Activated naive CD4-positive, alpha-beta T cell treated with anti-CD3 and anti-CD28 coated beads, Interleukin-2, amount 50 U/mL, for 72 hours (primary cell): ENCODE results near the gene FAM186B. TPM values are rescaled to one million over a fixed set of nuclear protein-coding genes. Genes with fewer than 3 reads are reported as not detected.
"Not testable (repeated sequence)": the region's sequence is repeated elsewhere in the genome, so short reads cannot be mapped to it uniquely, and the experiment has no call there.

Experiments
- ATAC-seq, 2 donors: fragments of 150-1000 bp; cut with Tn5 transposase; 2 replicates each; pipeline ENCODE4 v1.10.0; 2021; ENCODE audit warnings: mild to moderate bottlenecking in 2 of 2, moderate library complexity in 2 of 2
- DNase-seq, 2 donors: peaks; one replicate each; pipeline ENCODE4 v3.0.0; 2021 to 2022; ENCODE audit warnings: low spot score in 2 of 2
- H3K27ac Mint-ChIP-seq, 2 donors: one replicate each; pipeline ENCODE4 v1.8.0; 2022; ENCODE audit warnings: mild to moderate bottlenecking in 2 of 2, mixed read lengths in 2 of 2
- H3K36me3 Mint-ChIP-seq, 2 donors: one replicate each; pipeline ENCODE4 v1.8.0; 2022; ENCODE audit warnings: mixed read lengths in 2 of 2
- H3K9me3 Mint-ChIP-seq, 2 donors: one replicate each; pipeline ENCODE4 v1.8.0; 2022; ENCODE audit warnings: mixed read lengths in 2 of 2
- total RNA-seq, 2 donors: library from RNA; stranded (reverse); gene quantifications; one replicate each; pipeline ENCODE4 v1.2.3, GENCODE V29; 2022

The FAM186B gene
- total RNA-seq, 2 donors from 2014 or later, result 0.16 to 0.18 TPM

GRCh38 chr12:49622501-49623141, 17.2 kb upstream of the FAM186B start:
- ATAC-seq (peak; percentile 61 to 77), DNase-seq (peak; percentile 57 to 73)
- Mint-ChIP-seq H3K9me3 (no peaks in the 10 kb centered on the region), H3K27ac (peak overlapping the region; percentile 77 to 84), H3K36me3 (no peaks in the 10 kb centered on the region)

- Mint-ChIP-seq H3K27ac (peak overlapping the region in 1 of 2 donors; percentile 84), H3K36me3 (no peaks in the 10 kb centered on the region), H3K9me3 (no peaks in the 10 kb centered on the region)
- DNase-seq (no peak), ATAC-seq (no peak)
Observed at GRCh38 chr12:49621651-49622500, 16.4 kb upstream of the FAM186B start.

- Mint-ChIP-seq H3K36me3 (no peaks in the 10 kb centered on the region), H3K27ac (no peak overlapping the region), H3K9me3 (peaks cover 0 to 3% of the 10 kb centered on the region in 2 donors)
- DNase-seq (no peak), ATAC-seq (no peak)
Observed at GRCh38 chr12:49619286-49619685, 13.8 kb upstream of the FAM186B start.

GRCh38 chr12:49618576-49618975, 13.1 kb upstream of the FAM186B start:
- no peak for ATAC-seq
- no peaks in the 10 kb centered on the region for H3K36me3 Mint-ChIP-seq
- DNase-seq, result no peak

GRCh38 chr12:49616533-49617219, 11.2 kb upstream of the FAM186B start:
- H3K36me3 Mint-ChIP-seq, result no peaks in the 10 kb centered on the region
- ATAC-seq (no peak), DNase-seq (no peak)
- no peak overlapping the region for H3K27ac Mint-ChIP-seq
- peaks cover 0 to 4% of the 10 kb centered on the region in 2 donors for H3K9me3 Mint-ChIP-seq

More at GRCh38 chr12:49618576-49618975, 13.1 kb upstream of the FAM186B start:
- Mint-ChIP-seq H3K27ac (no peak overlapping the region), H3K9me3 (peaks cover 0 to 4% of the 10 kb centered on the region in 2 donors)

- Mint-ChIP-seq H3K36me3 (no peaks in the 10 kb centered on the region), H3K27ac (no peak overlapping the region), H3K9me3 (peaks cover 0 to 4% of the 10 kb centered on the region in 2 donors)
- no peak for DNase-seq
- ATAC-seq, result no peak
Observed at GRCh38 chr12:49615725-49616124, 10.3 kb upstream of the FAM186B start.

- DNase-seq (no peak), ATAC-seq (no peak)
- peaks cover 0 to 8% of the 10 kb centered on the region in 2 donors for H3K36me3 Mint-ChIP-seq
- no peak overlapping the region for H3K27ac Mint-ChIP-seq
- peaks cover 0 to 4% of the 10 kb centered on the region in 2 donors for H3K9me3 Mint-ChIP-seq
Observed at GRCh38 chr12:49612210-49612609, 6.8 kb upstream of the FAM186B start.

- not testable (repeated sequence) for ATAC-seq, H3K27ac Mint-ChIP-seq, DNase-seq, H3K9me3 Mint-ChIP-seq, H3K36me3 Mint-ChIP-seq
Observed at GRCh38 chr12:49610785-49611184, 5.3 kb upstream of the FAM186B start.

- H3K27ac Mint-ChIP-seq, result no peak overlapping the region
- peaks cover 0 to 8% of the 10 kb centered on the region in 2 donors for H3K36me3 Mint-ChIP-seq
- DNase-seq (no peak), ATAC-seq (no peak)
- peaks cover 0 to 4% of the 10 kb centered on the region in 2 donors for H3K9me3 Mint-ChIP-seq
Observed at GRCh38 chr12:49609875-49610154, 4.4 kb upstream of the FAM186B start.

GRCh38 chr12:49609059-49609874, 3.8 kb upstream of the FAM186B start:
- H3K9me3 Mint-ChIP-seq, result peaks cover 0 to 2% of the 10 kb centered on the region in 2 donors
- DNase-seq (no peak), ATAC-seq (no peak)
- H3K36me3 Mint-ChIP-seq, result peaks cover 0 to 8% of the 10 kb centered on the region in 2 donors
- H3K27ac Mint-ChIP-seq, result no peak overlapping the region

GRCh38 chr12:49604856-49605255, 583 bp downstream of the FAM186B start:
- ATAC-seq, result no peak
- Mint-ChIP-seq H3K9me3 (no peaks in the 10 kb centered on the region), H3K27ac (no peak overlapping the region), H3K36me3 (peaks cover 0 to 2% of the 10 kb centered on the region in 2 donors)
- no peak for DNase-seq

GRCh38 chr12:49603721-49604120, 1.7 kb downstream of the FAM186B start:
- ATAC-seq, result no peak
- Mint-ChIP-seq H3K9me3 (no peaks in the 10 kb centered on the region), H3K27ac (no peak overlapping the region), H3K36me3 (no peaks in the 10 kb centered on the region)
- DNase-seq, result no peak

GRCh38 chr12:49599961-49600360, 5.5 kb downstream of the FAM186B start:
- ATAC-seq (no peak), DNase-seq (no peak)
- Mint-ChIP-seq H3K36me3 (no peaks in the 10 kb centered on the region), H3K27ac (peak overlapping the region in 1 of 2 donors; percentile 50), H3K9me3 (no peaks in the 10 kb centered on the region)

- H3K27ac Mint-ChIP-seq, result peak overlapping the region in 1 of 2 donors; percentile 9
Observed at GRCh38 chr12:49598527-49598926, 6.9 kb downstream of the FAM186B start.

GRCh38 chr12:49588721-49589516, 16.5 kb downstream of the FAM186B start:
- H3K36me3 Mint-ChIP-seq, result peaks cover 0 to 17% of the 10 kb centered on the region in 2 donors
- H3K9me3 Mint-ChIP-seq, result peaks cover 4 to 5% of the 10 kb centered on the region in 2 donors
- ATAC-seq (no peak), DNase-seq (no peak)
- H3K27ac Mint-ChIP-seq, result peak overlapping the region in 1 of 2 donors; percentile 55

More at GRCh38 chr12:49598527-49598926, 6.9 kb downstream of the FAM186B start:
- Mint-ChIP-seq H3K9me3 (no peaks in the 10 kb centered on the region), H3K36me3 (no peaks in the 10 kb centered on the region)
- DNase-seq (no peak), ATAC-seq (no peak)

GRCh38 chr12:49588281-49588680, 17.2 kb downstream of the FAM186B start:
- H3K9me3 Mint-ChIP-seq, result peaks cover 4 to 5% of the 10 kb centered on the region in 2 donors
- DNase-seq (no peak), ATAC-seq (no peak)
- H3K27ac Mint-ChIP-seq, result no peak overlapping the region
- peaks cover 0 to 17% of the 10 kb centered on the region in 2 donors for H3K36me3 Mint-ChIP-seq
